ENCODE results near the gene KCNA3.

DNA sequence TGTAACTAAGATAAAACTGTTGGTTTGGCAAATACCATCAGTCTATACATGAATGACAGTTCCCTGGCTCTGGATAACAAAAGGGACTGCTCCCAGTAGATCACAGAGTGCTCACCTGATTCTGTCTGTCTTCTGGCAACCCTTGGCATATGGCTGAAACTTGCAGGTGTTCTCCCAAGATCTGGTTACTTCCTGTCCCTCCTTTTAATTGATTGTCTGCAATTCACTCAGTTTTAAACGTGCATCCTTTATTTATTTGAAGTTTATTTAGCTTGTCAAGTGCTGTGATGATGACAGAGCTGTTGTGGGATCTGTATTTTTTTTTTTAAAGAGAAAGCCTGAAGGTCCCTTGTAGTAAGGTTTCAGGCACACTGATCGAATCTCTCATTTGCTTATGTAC, 3.4 kb downstream of the KCNA3 start:
- TF ChIP-seq, protein P1, sequence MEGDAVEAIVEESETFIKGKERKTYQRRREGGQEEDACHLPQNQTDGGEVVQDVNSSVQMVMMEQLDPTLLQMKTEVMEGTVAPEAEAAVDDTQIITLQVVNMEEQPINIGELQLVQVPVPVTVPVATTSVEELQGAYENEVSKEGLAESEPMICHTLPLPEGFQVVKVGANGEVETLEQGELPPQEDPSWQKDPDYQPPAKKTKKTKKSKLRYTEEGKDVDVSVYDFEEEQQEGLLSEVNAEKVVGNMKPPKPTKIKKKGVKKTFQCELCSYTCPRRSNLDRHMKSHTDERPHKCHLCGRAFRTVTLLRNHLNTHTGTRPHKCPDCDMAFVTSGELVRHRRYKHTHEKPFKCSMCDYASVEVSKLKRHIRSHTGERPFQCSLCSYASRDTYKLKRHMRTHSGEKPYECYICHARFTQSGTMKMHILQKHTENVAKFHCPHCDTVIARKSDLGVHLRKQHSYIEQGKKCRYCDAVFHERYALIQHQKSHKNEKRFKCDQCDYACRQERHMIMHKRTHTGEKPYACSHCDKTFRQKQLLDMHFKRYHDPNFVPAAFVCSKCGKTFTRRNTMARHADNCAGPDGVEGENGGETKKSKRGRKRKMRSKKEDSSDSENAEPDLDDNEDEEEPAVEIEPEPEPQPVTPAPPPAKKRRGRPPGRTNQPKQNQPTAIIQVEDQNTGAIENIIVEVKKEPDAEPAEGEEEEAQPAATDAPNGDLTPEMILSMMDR (IDR thresholded peaks at IDR 0.05): no peak
- no peak for TF ChIP-seq EZH2 (IDR thresholded peaks at IDR 0.05)
